Activated naive CD4-positive, alpha-beta T cell treated with anti-CD3 and anti-CD28 coated beads, Interleukin-2, amount 50 U/mL, for 72 hours (primary cell): ENCODE data around the gene SFXN1. TPM values are rescaled to one million over a fixed set of nuclear protein-coding genes. Genes with fewer than 3 reads are reported as not detected.

Experiments
- ATAC-seq, 2 donors: fragments of 150-1000 bp; cut with Tn5 transposase; 2 replicates each; pipeline ENCODE4 v1.10.0; 2021; ENCODE audit warnings: mild to moderate bottlenecking in 2 of 2, moderate library complexity in 2 of 2
- DNase-seq, 2 donors: peaks; one replicate each; pipeline ENCODE4 v3.0.0; 2021 to 2022; ENCODE audit warnings: low spot score in 2 of 2
- H3K27ac Mint-ChIP-seq, 2 donors: one replicate each; pipeline ENCODE4 v1.8.0; 2022; ENCODE audit warnings: mild to moderate bottlenecking in 2 of 2, mixed read lengths in 2 of 2
- H3K36me3 Mint-ChIP-seq, 2 donors: one replicate each; pipeline ENCODE4 v1.8.0; 2022; ENCODE audit warnings: mixed read lengths in 2 of 2
- H3K9me3 Mint-ChIP-seq, 2 donors: one replicate each; pipeline ENCODE4 v1.8.0; 2022; ENCODE audit warnings: mixed read lengths in 2 of 2
- total RNA-seq, 2 donors: library from RNA; stranded (reverse); gene quantifications; one replicate each; pipeline ENCODE4 v1.2.3, GENCODE V29; 2022

The SFXN1 gene
- total RNA-seq, 2 donors from 2014 or later, result 320 to 351 TPM

GRCh38 chr5:175460552-175460951 is 17.8 kb upstream of the SFXN1 start:
- H3K36me3 Mint-ChIP-seq, result no peaks in the 10 kb centered on the region
- ATAC-seq (no peak), DNase-seq (no peak)
- no peaks in the 10 kb centered on the region for H3K9me3 Mint-ChIP-seq
- H3K27ac Mint-ChIP-seq, result no peak overlapping the region

GRCh38 chr5:175461370-175461769 is 17.0 kb upstream of the SFXN1 start:
- Mint-ChIP-seq H3K36me3 (no peaks in the 10 kb centered on the region), H3K9me3 (no peaks in the 10 kb centered on the region), H3K27ac (no peak overlapping the region)
- ATAC-seq (no peak), DNase-seq (no peak)

- no peak for DNase-seq
- no peaks in the 10 kb centered on the region for H3K36me3 Mint-ChIP-seq
- no peak overlapping the region for H3K27ac Mint-ChIP-seq
- no peaks in the 10 kb centered on the region for H3K9me3 Mint-ChIP-seq
- ATAC-seq, result no peak
Measured at GRCh38 chr5:175463641-175464040, 14.7 kb upstream of the SFXN1 start.

DNA sequence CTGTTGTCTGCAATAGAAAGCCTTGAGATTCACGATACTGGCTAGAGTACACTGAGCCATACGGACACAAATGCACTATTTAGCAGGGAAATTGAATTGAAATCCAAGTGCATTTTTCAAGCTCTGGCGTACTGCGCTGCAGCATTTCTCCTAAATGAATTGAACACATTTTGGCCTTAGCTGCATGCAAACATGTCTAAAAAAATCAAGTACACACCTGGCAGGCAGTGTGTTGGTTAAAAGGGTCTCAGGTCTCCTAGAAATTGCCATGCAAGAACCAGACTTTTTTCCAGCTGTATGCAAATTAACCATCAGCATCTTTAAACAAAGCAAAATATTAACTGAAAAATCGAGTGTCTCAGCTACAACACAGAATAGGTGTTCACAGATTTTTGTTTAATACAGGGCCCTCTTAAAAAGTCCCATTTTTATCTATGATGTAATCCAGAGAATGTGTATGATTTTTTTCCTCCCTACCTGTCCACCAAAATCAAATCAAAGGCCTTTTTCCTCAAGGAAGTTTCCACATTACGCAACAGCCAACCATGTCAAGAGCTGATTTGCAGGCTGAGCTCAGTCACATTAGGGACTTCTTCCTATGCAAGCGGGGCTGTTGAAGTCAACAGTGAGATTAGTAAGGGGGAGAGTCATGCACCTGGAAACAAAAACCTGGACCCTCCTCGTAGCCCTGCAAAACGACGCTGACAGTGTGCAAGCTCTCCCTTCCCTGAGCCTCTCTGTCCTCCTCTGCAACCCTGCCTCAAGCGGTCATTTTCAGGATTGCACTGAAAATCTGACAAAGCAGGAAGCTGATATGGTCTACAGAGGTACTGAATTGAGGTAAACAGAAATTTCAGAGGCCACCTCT is 14.1 kb upstream of the SFXN1 start:
- H3K9me3 Mint-ChIP-seq, result no peaks in the 10 kb centered on the region
- H3K27ac Mint-ChIP-seq, result peak overlapping the region in 1 of 2 donors; percentile 34
- peak; percentile 97 to 98 for ATAC-seq
- no peaks in the 10 kb centered on the region for H3K36me3 Mint-ChIP-seq
- peak in 1 of 2 donors; percentile 80 for DNase-seq

- H3K9me3 Mint-ChIP-seq, result no peaks in the 10 kb centered on the region
- ATAC-seq (no peak), DNase-seq (no peak)
- no peaks in the 10 kb centered on the region for H3K36me3 Mint-ChIP-seq
- H3K27ac Mint-ChIP-seq, result peak overlapping the region in 1 of 2 donors; percentile 34
Measured at GRCh38 chr5:175464942-175465233, 13.5 kb upstream of the SFXN1 start.

DNA sequence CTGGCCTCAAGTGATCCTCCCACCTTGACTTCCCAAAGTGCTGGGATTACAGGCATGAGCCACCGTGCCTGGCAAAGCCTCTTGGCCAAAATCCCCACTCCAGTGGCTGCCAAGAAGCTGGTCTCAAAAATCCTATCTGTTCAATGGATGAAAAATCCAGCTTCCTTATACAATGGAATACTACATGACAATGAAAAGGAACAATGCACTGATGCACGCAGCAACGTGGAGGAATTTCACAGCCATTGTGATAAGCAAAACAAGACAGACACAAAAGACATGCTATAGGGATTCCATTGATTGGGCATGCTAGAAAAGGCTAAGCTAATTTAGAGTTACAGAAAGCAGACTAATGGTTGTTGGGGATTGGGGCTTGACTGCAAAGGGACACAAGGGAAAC is 13.1 kb upstream of the SFXN1 start:
- DNase-seq, result no peak
- Mint-ChIP-seq H3K9me3 (no peaks in the 10 kb centered on the region), H3K36me3 (no peaks in the 10 kb centered on the region), H3K27ac (peak overlapping the region in 1 of 2 donors; percentile 34)
- ATAC-seq, result no peak

GRCh38 chr5:175466700-175467318 is 11.6 kb upstream of the SFXN1 start:
- Mint-ChIP-seq H3K36me3 (no peaks in the 10 kb centered on the region), H3K27ac (no peak overlapping the region), H3K9me3 (no peaks in the 10 kb centered on the region)
- no peak for ATAC-seq
- DNase-seq, result no peak

DNA sequence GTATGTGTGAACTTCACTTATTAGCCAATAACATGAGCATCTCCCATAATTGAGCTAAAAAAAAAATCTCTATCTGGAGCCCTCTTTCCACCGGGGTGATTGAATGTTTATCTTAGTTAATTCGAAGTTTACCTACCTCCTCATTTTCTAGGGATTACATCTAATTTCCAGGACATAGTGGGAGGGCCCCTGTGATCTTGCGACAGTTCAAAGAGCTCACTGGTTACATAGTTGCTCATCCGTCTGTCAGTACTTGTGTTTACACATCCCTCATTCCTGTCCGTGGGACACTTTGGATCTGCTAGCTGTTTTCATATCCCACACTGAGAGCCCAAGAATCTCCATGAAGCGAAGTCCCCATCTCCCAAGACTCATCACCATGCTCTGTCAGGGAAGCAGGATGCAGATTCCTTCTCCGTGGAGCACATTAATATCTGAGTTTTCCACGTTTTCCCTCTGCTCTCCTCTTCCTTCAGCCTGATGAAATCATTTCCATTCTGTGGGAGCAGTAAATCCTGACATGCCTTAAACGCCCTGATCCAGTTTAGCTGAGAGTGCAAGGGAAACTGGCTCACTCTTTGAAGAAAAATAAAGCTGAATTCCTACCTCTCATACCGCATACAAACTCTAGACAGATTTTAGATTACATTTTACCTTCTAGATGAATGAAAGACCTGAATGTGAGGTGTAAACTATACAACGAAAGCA is 10.2 kb upstream of the SFXN1 start:
- no peak for ATAC-seq
- Mint-ChIP-seq H3K9me3 (no peaks in the 10 kb centered on the region), H3K27ac (no peak overlapping the region), H3K36me3 (no peaks in the 10 kb centered on the region)
- DNase-seq, result no peak

DNA sequence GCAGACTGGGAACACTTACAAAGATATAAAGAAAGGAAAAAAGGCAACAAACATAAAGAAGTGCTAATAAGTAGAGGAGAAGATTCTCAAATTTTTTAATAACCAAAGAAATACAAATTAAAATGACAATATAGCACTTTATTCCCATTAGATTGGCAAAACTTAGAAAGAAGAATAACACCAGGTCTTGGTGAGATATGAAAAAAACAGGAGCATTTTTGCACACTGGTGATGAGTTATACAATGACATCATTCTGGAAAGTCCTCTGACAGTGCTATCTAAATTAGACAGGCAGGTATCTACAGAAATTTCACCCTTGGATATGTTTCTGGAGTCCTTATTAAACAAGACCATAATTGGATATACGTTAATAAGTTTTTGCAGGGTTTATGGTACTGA is 9.5 kb upstream of the SFXN1 start:
- H3K36me3 Mint-ChIP-seq, result no peaks in the 10 kb centered on the region
- DNase-seq (no peak), ATAC-seq (no peak)
- no peaks in the 10 kb centered on the region for H3K9me3 Mint-ChIP-seq
- no peak overlapping the region for H3K27ac Mint-ChIP-seq

- H3K36me3 Mint-ChIP-seq, result no peaks in the 10 kb centered on the region
- no peak overlapping the region for H3K27ac Mint-ChIP-seq
- no peaks in the 10 kb centered on the region for H3K9me3 Mint-ChIP-seq
- no peak for DNase-seq
- ATAC-seq, result no peak
Measured at GRCh38 chr5:175469916-175470315, 8.4 kb upstream of the SFXN1 start.

DNA sequence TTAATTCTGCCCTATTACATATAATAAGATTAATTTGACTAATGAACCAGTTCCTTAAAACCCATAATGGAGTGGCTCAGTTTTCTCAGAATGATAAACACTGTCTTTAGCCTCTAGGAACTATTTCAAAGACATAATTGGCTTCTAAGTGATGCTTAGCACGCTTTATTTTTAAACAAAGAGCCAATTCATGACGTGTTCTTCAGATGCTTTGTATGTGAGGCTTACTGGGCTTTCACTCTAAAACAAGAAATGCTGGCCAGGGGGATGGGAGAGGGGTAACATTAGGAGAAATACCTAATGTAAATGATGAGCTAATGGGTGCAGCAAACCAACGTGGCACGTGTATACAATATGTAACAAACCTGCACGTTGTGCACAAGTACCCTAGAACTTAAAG is 7.6 kb upstream of the SFXN1 start:
- no peak for ATAC-seq
- H3K9me3 Mint-ChIP-seq, result no peaks in the 10 kb centered on the region
- no peak overlapping the region for H3K27ac Mint-ChIP-seq
- H3K36me3 Mint-ChIP-seq, result no peaks in the 10 kb centered on the region
- DNase-seq, result no peak

DNA sequence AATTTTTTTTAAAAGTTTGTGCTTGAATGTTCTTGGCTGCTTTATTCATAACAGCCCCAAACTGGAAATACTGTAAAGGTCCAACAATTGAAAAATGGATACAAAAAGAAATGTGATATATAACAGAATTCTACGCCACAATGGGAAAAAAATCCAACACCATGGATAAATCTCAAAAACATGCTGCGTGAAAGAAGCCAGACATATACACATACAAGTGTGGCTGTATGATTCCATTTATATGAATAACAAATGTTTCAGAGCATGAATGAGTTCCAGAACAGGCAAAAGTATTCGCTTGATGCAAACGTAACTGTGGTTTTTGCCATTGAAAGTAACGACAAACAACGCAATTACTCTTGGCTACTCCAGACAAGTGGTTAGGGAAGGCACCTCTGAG is 7.2 kb upstream of the SFXN1 start:
- no peaks in the 10 kb centered on the region for H3K36me3 Mint-ChIP-seq
- no peaks in the 10 kb centered on the region for H3K9me3 Mint-ChIP-seq
- DNase-seq (no peak), ATAC-seq (no peak)
- H3K27ac Mint-ChIP-seq, result peak overlapping the region in 1 of 2 donors; percentile 15

- no peaks in the 10 kb centered on the region for H3K9me3 Mint-ChIP-seq
- DNase-seq, result peak in 1 of 2 donors; percentile 73
- H3K27ac Mint-ChIP-seq, result peak overlapping the region in 1 of 2 donors; percentile 15
Measured at GRCh38 chr5:175471628-175472027, 6.7 kb upstream of the SFXN1 start.

GRCh38 chr5:175472378-175472777 is 6.0 kb upstream of the SFXN1 start:
- H3K27ac Mint-ChIP-seq, result peak overlapping the region in 1 of 2 donors; percentile 15

More at GRCh38 chr5:175471628-175472027, 6.7 kb upstream of the SFXN1 start:
- H3K36me3 Mint-ChIP-seq, result no peaks in the 10 kb centered on the region
- ATAC-seq, result peak; percentile 73 to 97

DNA sequence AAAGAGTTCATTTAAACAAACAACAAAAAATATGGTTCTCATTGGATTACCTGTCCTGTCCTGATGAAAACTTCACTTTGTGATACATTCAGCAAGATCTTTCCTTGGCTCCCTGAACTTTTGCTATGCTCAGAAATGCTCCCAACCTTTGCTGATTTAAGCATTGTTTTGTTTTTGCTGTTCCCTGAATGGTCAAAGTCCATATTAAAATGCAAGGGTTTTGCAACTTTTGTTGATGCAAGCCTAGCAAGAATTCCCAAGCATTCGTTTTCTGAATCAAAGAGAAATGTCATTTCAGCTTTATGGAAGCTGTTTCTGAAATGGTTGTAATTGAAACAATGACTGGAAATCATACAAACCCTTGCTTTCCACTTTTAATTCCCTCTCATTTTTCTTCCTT is 3.1 kb upstream of the SFXN1 start:
- DNase-seq (no peak), ATAC-seq (no peak)
- Mint-ChIP-seq H3K36me3 (peaks cover 15 to 21% of the 10 kb centered on the region in 2 donors), H3K9me3 (no peaks in the 10 kb centered on the region), H3K27ac (no peak overlapping the region)

More at GRCh38 chr5:175472378-175472777, 6.0 kb upstream of the SFXN1 start:
- DNase-seq (no peak), ATAC-seq (no peak)
- H3K9me3 Mint-ChIP-seq, result no peaks in the 10 kb centered on the region
- no peaks in the 10 kb centered on the region for H3K36me3 Mint-ChIP-seq

DNA sequence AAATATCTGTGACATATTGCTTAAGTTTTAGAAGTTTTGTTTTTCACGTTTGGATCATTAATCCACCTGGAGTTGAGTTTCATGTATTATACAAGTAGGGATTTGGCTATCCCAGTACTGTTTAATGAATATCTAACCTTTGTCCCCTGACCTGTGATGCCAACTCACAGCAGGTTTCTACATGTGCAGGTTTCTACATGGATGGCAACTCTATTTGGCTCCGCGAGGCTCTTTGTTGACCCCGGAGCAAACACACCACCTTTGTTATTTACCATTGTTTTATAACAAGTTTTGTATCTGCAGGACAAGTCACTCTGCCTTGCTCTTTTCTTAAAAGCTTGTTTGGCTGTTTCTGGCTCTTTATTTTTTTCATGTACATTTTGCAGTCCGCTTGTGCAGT is 920 bp upstream of the SFXN1 start:
- DNase-seq, result no peak
- peaks cover 36 to 39% of the 10 kb centered on the region in 2 donors for H3K36me3 Mint-ChIP-seq
- H3K27ac Mint-ChIP-seq, result peak overlapping the region in 1 of 2 donors; percentile 97
- ATAC-seq, result no peak
- H3K9me3 Mint-ChIP-seq, result no peaks in the 10 kb centered on the region

DNA sequence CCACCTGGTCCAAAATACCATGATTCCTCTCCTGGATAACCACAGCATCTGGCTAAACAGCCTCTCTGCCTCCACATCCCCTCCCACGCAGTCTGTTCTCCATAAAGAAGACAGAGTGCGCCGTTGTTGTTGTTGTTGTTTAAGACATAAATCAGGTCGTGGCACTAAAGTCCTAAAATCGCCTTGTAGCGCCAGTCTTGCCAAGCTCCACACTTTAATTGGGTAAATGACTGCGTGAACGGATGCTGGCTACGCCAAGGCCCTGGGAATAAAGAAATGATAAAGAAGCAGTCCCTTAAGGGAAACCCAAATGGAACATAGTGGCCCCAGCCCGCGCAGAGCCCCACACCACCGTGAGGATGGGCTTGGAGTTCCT is 364 bp upstream of the SFXN1 start:
- no peak for DNase-seq
- Mint-ChIP-seq H3K36me3 (peaks cover 39 to 42% of the 10 kb centered on the region in 2 donors), H3K9me3 (no peaks in the 10 kb centered on the region), H3K27ac (peak overlapping the region; percentile 23 to 97)
- ATAC-seq, result no peak
